ENCODE results near the gene SPATA25.
"Not testable (repeated sequence)": the region's sequence is repeated elsewhere in the genome, so short reads cannot be mapped to it uniquely, and the experiment has no call there.

SPATA25 gene

GRCh38 chr20:45892049-45892825 lies 4.8 kb upstream of the SPATA25 start:
- H3K27me3 Mint-ChIP-seq, result no peaks in the 10 kb centered on the region
- peak overlapping the region; percentile 87 for H3K4me3 Mint-ChIP-seq
- peaks cover 62% of the 10 kb centered on the region for H3K36me3 Mint-ChIP-seq (ENCODE audit: low read depth)
- no peak for DNase-seq
- H3K9me3 Mint-ChIP-seq, result no peaks in the 10 kb centered on the region
- peaks cover 41% of the 10 kb centered on the region for H3K4me1 Mint-ChIP-seq (ENCODE audit: low read depth)
- peak overlapping the region; percentile 84 for H3K27ac Mint-ChIP-seq

GRCh38 chr20:45890985-45891983 lies 3.9 kb upstream of the SPATA25 start, which contains the start of the genes CTSA and NEURL2:
Gene CTSA (plus strand): TSS chr20:45891335. CDS start chr20:45891569, 234 bp downstream.
Gene NEURL2 (minus strand): TSS chr20:45891208. CDS start chr20:45890991, 217 bp downstream.
- Mint-ChIP-seq H3K27ac (peak within 1 kb of the TSS; percentile 95), H3K4me1 (ENCODE audit: low read depth) (peaks cover 44% of the 10 kb centered on the region), H3K4me3 (peak within 1 kb of the TSS; percentile 87), H3K27me3 (no peaks in the 10 kb centered on the region), H3K9me3 (no peaks in the 10 kb centered on the region), H3K36me3 (ENCODE audit: low read depth) (peaks cover 59% of the 10 kb centered on the region)
- peak; percentile 91 for DNase-seq

- DNase-seq, result peak; percentile 70
- peaks cover 51% of the 10 kb centered on the region for H3K4me1 Mint-ChIP-seq (ENCODE audit: low read depth)
- peaks cover 52% of the 10 kb centered on the region for H3K36me3 Mint-ChIP-seq (ENCODE audit: low read depth)
- H3K27me3 Mint-ChIP-seq, result no peaks in the 10 kb centered on the region
- peak overlapping the region; percentile 87 for H3K4me3 Mint-ChIP-seq
- H3K27ac Mint-ChIP-seq, result peak overlapping the region; percentile 95
- H3K9me3 Mint-ChIP-seq, result no peaks in the 10 kb centered on the region
Observed at GRCh38 chr20:45890077-45890984, 2.9 kb upstream of the SPATA25 start.

- Mint-ChIP-seq H3K9me3 (no peaks in the 10 kb centered on the region), H3K4me1 (ENCODE audit: low read depth) (peaks cover 62% of the 10 kb centered on the region), H3K36me3 (ENCODE audit: low read depth) (peaks cover 47% of the 10 kb centered on the region), H3K27ac (no peak overlapping the region), H3K4me3 (no peak overlapping the region), H3K27me3 (no peaks in the 10 kb centered on the region)
- DNase-seq, result no peak
Observed at GRCh38 chr20:45888681-45889080, 1.3 kb upstream of the SPATA25 start.

GRCh38 chr20:45886590-45887345 lies 654 bp downstream of the SPATA25 start:
- peaks cover 63% of the 10 kb centered on the region for H3K4me1 Mint-ChIP-seq (ENCODE audit: low read depth)
- no peaks in the 10 kb centered on the region for H3K27me3 Mint-ChIP-seq
- no peaks in the 10 kb centered on the region for H3K9me3 Mint-ChIP-seq
- H3K4me3 Mint-ChIP-seq, result no peak overlapping the region
- DNase-seq, result no peak
- H3K36me3 Mint-ChIP-seq (ENCODE audit: low read depth), result peaks cover 48% of the 10 kb centered on the region
- H3K27ac Mint-ChIP-seq, result peak overlapping the region; percentile 71

- H3K9me3 Mint-ChIP-seq, result no peaks in the 10 kb centered on the region
- H3K4me3 Mint-ChIP-seq, result no peak overlapping the region
- DNase-seq, result no peak
- peaks cover 56% of the 10 kb centered on the region for H3K4me1 Mint-ChIP-seq (ENCODE audit: low read depth)
- H3K27me3 Mint-ChIP-seq, result no peaks in the 10 kb centered on the region
- H3K27ac Mint-ChIP-seq, result peak overlapping the region; percentile 56
- H3K36me3 Mint-ChIP-seq (ENCODE audit: low read depth), result peaks cover 44% of the 10 kb centered on the region
Observed at GRCh38 chr20:45883100-45883469, 4.3 kb downstream of the SPATA25 start.

GRCh38 chr20:45882469-45883099 lies 4.8 kb downstream of the SPATA25 start:
- Mint-ChIP-seq H3K27me3 (no peaks in the 10 kb centered on the region), H3K27ac (peak overlapping the region; percentile 65), H3K4me3 (peak overlapping the region; percentile 57), H3K4me1 (ENCODE audit: low read depth) (peaks cover 54% of the 10 kb centered on the region), H3K36me3 (ENCODE audit: low read depth) (peaks cover 48% of the 10 kb centered on the region), H3K9me3 (no peaks in the 10 kb centered on the region)
- DNase-seq, result no peak

- Mint-ChIP-seq H3K27ac (peak within 1 kb of the TSS; percentile 98), H3K4me3 (peak within 1 kb of the TSS; percentile 95), H3K9me3 (no peaks in the 10 kb centered on the region), H3K4me1 (ENCODE audit: low read depth) (peaks cover 48% of the 10 kb centered on the region), H3K27me3 (no peaks in the 10 kb centered on the region), H3K36me3 (ENCODE audit: low read depth) (peaks cover 52% of the 10 kb centered on the region)
- DNase-seq, result peak; percentile 98
Observed at GRCh38 chr20:45880988-45881788, 6.2 kb downstream of the SPATA25 start, which contains the start of gene ZSWIM1. Gene ZSWIM1 (plus strand): TSS chr20:45881227. CDS start chr20:45882593, 1,366 bp downstream.

- H3K36me3 Mint-ChIP-seq (ENCODE audit: low read depth), result peaks cover 36% of the 10 kb centered on the region
- no peaks in the 10 kb centered on the region for H3K9me3 Mint-ChIP-seq
- peaks cover 22% of the 10 kb centered on the region for H3K4me1 Mint-ChIP-seq (ENCODE audit: low read depth)
- no peaks in the 10 kb centered on the region for H3K27me3 Mint-ChIP-seq
- no peak overlapping the region for H3K4me3 Mint-ChIP-seq
- DNase-seq, result no peak
- no peak overlapping the region for H3K27ac Mint-ChIP-seq
Observed at GRCh38 chr20:45878076-45878761, 9.2 kb downstream of the SPATA25 start.

- Mint-ChIP-seq H3K36me3 (ENCODE audit: low read depth) (peaks cover 19% of the 10 kb centered on the region), H3K9me3 (no peaks in the 10 kb centered on the region), H3K4me3 (no peak overlapping the region), H3K27me3 (no peaks in the 10 kb centered on the region), H3K4me1 (ENCODE audit: low read depth) (no peaks in the 10 kb centered on the region), H3K27ac (no peak overlapping the region)
- no peak for DNase-seq
Observed at GRCh38 chr20:45874576-45874975, 12.8 kb downstream of the SPATA25 start.

- not testable (repeated sequence) for H3K4me3 Mint-ChIP-seq; H3K9me3 Mint-ChIP-seq; H3K4me1 Mint-ChIP-seq (ENCODE audit: low read depth)
Observed at GRCh38 chr20:45874104-45874481, 13.3 kb downstream of the SPATA25 start.

More at GRCh38 chr20:45874104-45874481, 13.3 kb downstream of the SPATA25 start:
- peaks cover 19% of the 10 kb centered on the region for H3K36me3 Mint-ChIP-seq (ENCODE audit: low read depth)
- H3K27ac Mint-ChIP-seq, H3K27me3 Mint-ChIP-seq, DNase-seq: not testable (repeated sequence)
